Sciatic nerve (tissue), 2 donors: Measurements from ENCODE around the gene KBTBD13. TPM values are rescaled to one million over a fixed set of nuclear protein-coding genes. Genes with fewer than 3 reads are reported as not detected.
A peak's percentile ranks its signal among the peaks of the same experiment; 100 is the strongest.
"Not testable (repeated sequence)": the region's sequence is repeated elsewhere in the genome, so short reads cannot be mapped to it uniquely, and the experiment has no call there.

Experiments
- ATAC-seq: fragments of 200-7000 bp; cut with Tn5 transposase; one replicate; pipeline ENCODE4 v1.9.1; 2020; ENCODE audit warnings: mild to moderate bottlenecking, moderate library complexity
- DNase-seq: peaks from one replicate; pipeline ENCODE4 v3.0.0-alpha.2; 2020; ENCODE audit warnings: low spot score
- intact Hi-C: fragments of 100-400 bp; cut with DNase I; formaldehyde crosslinking; loops from one replicate; pipeline ENCODE4 v1.14.2; 2022
- total RNA-seq: library from RNA; stranded (reverse); fragmentation: NEBNext Ultra II Directional; extraction: Animal tissue kit (Norgen Biotek cat#: 25700); gene quantifications from one replicate; pipeline ENCODE4 v1.2.1, GENCODE V29; 2021
- donor health status: DM: no; HTN: no; CAD: no.
- donor health status: DM: no; HTN: no; CAD: no.

KBTBD13 gene
- total RNA-seq = 0.27 TPM

DNA sequence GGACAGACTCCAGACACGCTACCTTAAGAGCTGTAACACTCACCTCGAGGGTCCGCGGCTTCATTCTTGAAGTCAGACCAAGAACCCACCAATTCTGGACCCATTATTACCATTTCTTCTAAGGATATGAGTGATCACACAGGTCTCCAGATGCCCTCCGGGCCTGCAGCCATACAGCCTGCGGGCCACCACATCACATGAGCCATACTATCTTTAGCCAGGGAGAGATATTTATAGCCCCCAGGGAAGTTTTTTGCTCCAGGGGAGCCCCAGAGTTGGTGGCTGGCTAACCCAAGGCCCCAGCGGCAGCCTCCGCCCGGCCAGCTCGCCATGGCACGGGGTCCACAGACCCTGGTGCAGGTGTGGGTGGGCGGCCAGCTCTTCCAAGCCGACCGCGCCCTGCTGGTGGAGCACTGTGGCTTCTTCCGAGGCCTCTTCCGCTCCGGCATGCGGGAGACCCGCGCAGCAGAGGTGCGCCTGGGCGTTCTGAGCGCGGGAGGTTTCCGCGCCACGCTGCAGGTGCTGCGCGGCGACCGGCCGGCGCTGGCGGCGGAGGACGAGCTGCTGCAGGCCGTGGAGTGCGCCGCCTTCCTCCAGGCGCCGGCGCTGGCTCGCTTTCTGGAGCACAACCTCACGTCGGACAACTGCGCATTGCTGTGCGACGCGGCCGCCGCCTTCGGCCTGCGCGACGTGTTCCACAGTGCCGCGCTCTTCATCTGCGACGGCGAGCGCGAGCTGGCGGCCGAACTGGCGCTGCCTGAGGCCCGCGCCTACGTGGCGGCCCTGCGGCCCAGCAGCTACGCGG is at the start of gene KBTBD13:
Gene KBTBD13 (plus strand): TSS at position 261 of the 805 bp plus-strand sequence. CDS start 70 bp downstream, at position 331.
- ATAC-seq (no peak), DNase-seq (no peak)
- intact Hi-C loops = no loop called here

- no peak for ATAC-seq
- no peak for DNase-seq
- intact Hi-C loops = no loop called here
These were observed 49.8 kb upstream of the KBTBD13 start for GRCh38 chr15:65026756-65027155.

DNA sequence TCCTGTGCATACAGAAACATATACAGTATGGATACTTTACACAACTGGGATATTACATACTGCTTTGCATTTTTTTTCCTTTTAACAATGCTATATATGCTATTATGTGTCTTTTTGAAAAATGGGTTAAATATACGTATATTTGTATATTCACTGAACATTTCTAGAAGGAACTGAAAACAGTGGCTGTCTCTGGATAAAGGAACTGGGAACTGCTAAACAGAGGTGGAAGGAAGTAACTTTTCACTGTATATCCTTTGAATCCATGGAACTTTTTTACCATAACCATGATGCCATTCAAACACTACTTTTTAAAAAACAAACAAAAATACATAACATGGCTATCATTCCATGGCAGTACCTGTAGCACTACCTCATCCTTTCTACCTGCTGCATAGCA is 49.0 kb upstream of the KBTBD13 start:
- no peak for DNase-seq
- no peak for ATAC-seq
- intact Hi-C loops = no loop called here

GRCh38 chr15:65028338-65028737 is 48.2 kb upstream of the KBTBD13 start:
- intact Hi-C loops = no loop called here
- DNase-seq (no peak), ATAC-seq (no peak)

GRCh38 chr15:65028921-65029735 is 47.4 kb upstream of the KBTBD13 start, which contains the start of gene MTFMT:
TSS of gene MTFMT (minus strand) at chr15:65029639. CDS start at chr15:65029613, 26 bp downstream.
- ATAC-seq = peak; percentile 95
- intact Hi-C loops = no loop called here

GRCh38 chr15:65029736-65030208 is 46.8 kb upstream of the KBTBD13 start:
- intact Hi-C loops = no loop called here
- DNase-seq (no peak), ATAC-seq (no peak)

More at GRCh38 chr15:65028921-65029735, 47.4 kb upstream of the KBTBD13 start, which contains the start of gene MTFMT:
- peak; percentile 97 for DNase-seq

- DNase-seq = no peak
- intact Hi-C loops = no loop called here
These were observed 43.6 kb upstream of the KBTBD13 start for GRCh38 chr15:65032801-65033537.

DNA sequence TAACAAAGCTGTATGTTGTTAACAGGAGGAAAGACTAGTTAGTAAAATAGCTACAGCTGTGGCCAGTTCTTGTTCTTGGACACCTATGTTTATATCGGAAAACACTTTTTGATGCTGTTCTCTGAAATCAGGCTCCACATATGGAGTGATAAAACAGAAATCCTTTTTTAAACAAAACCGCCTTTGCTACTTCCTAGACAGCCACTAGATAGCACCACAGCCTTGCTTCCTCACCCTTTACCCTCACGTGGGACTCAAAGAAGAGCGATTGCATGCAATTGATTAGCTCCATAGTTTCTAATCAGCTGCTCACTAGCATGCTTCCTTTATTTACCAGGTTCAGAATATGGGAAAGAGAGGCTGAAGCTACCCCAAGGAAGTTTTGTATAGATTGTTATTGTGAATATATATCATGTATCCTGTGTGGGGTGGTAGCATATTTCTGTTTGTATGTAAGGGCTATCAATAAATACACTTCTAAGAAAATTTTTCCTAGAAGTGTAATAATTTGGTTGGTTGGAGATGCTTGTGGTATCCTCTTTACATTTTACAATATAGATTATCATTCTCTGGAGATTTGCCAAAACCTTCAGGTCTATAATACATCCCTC is 42.8 kb upstream of the KBTBD13 start:
- DNase-seq (no peak), ATAC-seq (peak; percentile 71)
- intact Hi-C loops = no loop called here

More at GRCh38 chr15:65032801-65033537, 43.6 kb upstream of the KBTBD13 start:
- peak; percentile 60 for ATAC-seq

DNA sequence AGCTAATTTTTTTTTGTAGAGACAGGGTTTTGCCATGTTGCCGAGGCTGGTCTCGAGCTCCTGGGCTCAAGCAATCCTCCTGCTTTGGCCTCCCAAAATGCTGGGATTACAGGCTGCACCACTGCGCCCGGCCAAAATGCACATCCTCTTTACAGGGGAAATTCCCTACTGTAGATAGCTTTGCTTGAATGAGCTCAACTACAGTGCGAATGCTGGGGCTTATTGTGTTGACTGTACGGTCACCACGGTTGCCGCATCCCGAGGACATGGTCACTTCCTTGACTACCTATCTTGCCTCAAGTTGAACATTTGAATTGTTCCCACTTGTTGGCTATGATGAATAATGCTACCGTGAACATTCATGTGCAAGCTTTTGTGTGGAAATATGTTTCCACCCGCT is 41.8 kb upstream of the KBTBD13 start:
- no peak for ATAC-seq
- intact Hi-C loops = no loop called here
- DNase-seq = no peak

GRCh38 chr15:65037309-65037708 is 39.2 kb upstream of the KBTBD13 start:
- DNase-seq (no peak), ATAC-seq (no peak)
- intact Hi-C loops = no loop called here

- no peak for DNase-seq
- ATAC-seq = no peak
- intact Hi-C loops = no loop called here
These were observed 38.1 kb upstream of the KBTBD13 start for GRCh38 chr15:65038428-65038827.

DNA sequence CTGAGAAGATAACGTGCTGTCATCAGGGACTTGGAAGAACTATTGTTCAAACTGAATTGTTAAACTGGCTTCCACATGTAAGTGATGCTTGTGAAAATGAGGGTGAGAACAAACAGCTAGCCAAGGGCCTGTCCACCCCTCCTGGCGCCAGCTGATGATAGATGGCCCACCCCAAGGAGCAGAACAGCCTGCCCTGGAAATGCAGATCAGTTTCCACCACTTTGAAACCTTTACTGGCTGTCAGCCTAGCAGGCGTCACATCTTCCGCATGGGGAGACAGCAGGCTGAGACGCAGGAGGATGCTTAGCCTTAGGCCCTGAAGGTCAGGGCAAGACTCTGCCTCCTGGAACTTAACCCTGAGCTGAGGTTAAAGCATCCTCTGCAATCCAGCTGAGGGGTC is 37.7 kb upstream of the KBTBD13 start:
- intact Hi-C loops = no loop called here
- DNase-seq = no peak
- no peak for ATAC-seq

GRCh38 chr15:65040461-65040860 is 36.1 kb upstream of the KBTBD13 start:
- intact Hi-C loops = no loop called here
- ATAC-seq = no peak
- DNase-seq = no peak

DNA sequence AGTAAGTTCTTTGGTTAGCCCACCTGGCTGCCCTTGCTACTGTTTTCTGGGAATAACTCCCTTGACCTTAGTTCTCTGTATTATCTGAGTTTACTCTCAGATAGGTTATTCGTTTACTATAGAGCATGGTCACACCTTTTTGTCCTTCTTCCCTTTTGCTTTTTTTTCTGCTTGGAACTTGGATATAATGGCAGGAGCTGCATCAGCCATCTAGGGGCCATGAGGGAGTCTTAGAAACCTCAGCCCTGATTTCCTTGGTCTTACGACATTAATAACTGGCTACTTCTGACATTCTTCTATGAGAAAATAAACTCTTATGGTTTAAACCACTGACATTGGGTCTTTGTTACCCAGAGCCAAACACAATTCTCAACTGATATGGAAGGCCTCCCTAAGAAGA is 34.8 kb upstream of the KBTBD13 start:
- DNase-seq (no peak), ATAC-seq (no peak)
- intact Hi-C loops = no loop called here

GRCh38 chr15:65042776-65043327 is 33.7 kb upstream of the KBTBD13 start:
- no peak for ATAC-seq
- intact Hi-C loops = no loop called here
- DNase-seq = no peak

DNA sequence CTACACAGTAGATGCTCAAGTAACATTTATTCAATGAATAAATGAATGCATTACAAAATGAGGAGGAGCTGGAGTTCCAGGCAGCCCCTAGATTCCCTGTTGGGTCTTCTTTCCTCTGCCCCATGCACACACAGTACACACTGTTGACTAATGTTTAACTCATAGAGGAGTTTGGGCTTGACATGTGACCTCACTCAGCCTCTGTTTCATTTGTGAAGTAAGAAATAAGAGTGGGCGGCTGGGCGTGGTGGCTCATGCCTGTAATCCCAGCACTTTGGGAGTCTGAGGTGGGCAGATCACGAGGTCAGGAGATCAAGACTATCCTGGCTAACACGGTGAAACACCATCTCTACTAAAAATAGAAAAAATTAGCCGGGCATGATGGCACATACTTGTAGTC is 32.3 kb upstream of the KBTBD13 start:
- ATAC-seq, DNase-seq, intact Hi-C loops: not testable (repeated sequence)

- DNase-seq (no peak), ATAC-seq (peak; percentile 81)
- intact Hi-C loops = loop anchor here (5.0 kb wide), 1 partner anchor 1677 kb away; no protein-coding TSS in a partner anchor
These were observed 31.6 kb upstream of the KBTBD13 start, which contains the start of gene SLC51B for GRCh38 chr15:65044724-65045481. TSS of gene SLC51B (plus strand) at chr15:65045387. CDS start at chr15:65050005, 4,618 bp downstream.
